ENCODE results near the gene LDHD. TPM values are rescaled to one million over a fixed set of nuclear protein-coding genes. Genes with fewer than 3 reads are reported as not detected.

Gene LDHD
- polyA plus RNA-seq, 4 donors, result 1.0 to 7.5 (median 5.3) TPM

GRCh38 chr16:75114946-75115825, 1.4 kb downstream of the LDHD start:
- no peak for DNase-seq (ENCODE audit: low read depth in 4 of 4, low spot score in 3 of 4)

GRCh38 chr16:75114179-75114945, 2.2 kb downstream of the LDHD start:
- no peak for DNase-seq (ENCODE audit: low read depth in 4 of 4, low spot score in 3 of 4)

GRCh38 chr16:75113541-75114121, 2.9 kb downstream of the LDHD start:
- DNase-seq (ENCODE audit: low read depth in 4 of 4, low spot score in 3 of 4), result no peak

DNA sequence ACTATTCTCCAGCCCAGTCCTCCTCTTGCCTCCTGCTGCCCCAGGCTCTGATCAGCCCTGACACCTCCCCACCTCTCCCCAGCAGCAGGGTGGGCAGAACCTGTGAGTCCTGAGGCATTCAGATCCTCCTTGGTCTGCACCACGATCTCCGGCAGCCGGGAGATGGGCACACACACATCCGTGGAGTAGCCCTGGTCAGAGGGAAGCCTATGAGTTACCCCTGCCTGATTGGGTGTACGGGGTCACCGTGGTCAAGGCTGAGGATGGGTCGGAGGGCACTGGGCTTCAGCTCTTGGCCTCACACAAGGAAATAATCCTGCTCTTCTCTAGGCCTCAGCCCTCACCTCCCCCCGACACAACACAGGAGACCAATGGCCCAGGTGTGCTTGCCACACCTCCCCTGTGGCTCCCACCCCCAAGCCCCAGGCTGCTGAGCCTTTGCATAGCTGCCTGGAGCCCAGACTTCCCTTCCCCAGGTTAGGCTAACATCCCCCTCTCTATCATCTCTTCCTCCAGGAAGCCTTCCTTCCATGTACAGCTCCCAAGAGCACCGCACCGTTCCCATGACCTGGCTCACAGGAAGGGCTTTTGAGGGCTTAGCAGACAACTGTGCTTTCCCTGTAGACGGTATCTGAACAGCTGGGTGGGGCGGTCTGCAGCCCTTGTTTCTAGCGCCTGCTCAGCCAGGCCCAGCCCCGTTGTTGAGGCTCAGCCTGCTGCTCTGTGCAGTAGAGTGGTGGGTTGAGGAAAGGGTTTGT, 3.7 kb downstream of the LDHD start:
- DNase-seq (ENCODE audit: low read depth in 4 of 4, low spot score in 3 of 4), result no peak

DNA sequence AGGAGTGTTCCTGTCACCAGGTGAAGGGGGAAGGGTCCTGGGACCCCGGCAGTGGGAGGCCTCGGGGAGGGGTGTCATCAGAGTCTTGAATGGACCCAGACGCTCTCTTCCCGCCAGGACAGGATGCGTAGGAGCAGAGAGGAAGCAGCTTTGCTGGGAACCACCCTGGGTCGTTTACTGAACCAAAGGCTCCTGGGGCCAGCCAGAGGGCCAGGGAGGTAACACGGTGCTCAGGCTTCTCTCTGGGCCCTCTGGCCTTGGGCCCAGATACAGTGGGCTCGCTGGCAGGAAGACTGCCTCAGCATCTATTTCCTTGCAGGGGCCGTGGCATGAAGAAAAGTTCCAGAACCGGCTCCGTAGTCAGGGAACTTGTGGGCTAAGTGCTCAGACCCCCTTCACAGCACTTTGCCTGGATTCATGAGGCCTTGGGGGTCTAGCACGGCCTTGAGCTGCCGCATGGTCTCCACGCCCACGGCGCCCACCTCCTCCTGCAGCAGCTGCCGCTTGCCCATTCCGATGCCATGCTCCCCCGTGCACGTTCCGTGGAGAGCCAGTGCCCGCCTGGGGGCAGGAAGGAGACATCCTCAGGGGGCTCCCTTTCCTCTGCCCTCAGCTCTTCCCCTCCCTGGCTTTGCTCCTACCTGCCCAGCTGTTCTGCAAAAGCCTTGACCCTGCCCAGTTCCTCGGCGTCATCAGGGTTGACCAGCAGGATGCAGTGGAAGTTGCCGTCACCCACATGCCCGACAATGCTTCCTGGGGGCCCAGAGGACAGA, 4.4 kb downstream of the LDHD start:
- no peak for DNase-seq (ENCODE audit: low read depth in 4 of 4, low spot score in 3 of 4)

- DNase-seq (ENCODE audit: low read depth in 4 of 4, low spot score in 3 of 4), result no peak
Observed at GRCh38 chr16:75111514-75111940, 5.1 kb downstream of the LDHD start.

DNA sequence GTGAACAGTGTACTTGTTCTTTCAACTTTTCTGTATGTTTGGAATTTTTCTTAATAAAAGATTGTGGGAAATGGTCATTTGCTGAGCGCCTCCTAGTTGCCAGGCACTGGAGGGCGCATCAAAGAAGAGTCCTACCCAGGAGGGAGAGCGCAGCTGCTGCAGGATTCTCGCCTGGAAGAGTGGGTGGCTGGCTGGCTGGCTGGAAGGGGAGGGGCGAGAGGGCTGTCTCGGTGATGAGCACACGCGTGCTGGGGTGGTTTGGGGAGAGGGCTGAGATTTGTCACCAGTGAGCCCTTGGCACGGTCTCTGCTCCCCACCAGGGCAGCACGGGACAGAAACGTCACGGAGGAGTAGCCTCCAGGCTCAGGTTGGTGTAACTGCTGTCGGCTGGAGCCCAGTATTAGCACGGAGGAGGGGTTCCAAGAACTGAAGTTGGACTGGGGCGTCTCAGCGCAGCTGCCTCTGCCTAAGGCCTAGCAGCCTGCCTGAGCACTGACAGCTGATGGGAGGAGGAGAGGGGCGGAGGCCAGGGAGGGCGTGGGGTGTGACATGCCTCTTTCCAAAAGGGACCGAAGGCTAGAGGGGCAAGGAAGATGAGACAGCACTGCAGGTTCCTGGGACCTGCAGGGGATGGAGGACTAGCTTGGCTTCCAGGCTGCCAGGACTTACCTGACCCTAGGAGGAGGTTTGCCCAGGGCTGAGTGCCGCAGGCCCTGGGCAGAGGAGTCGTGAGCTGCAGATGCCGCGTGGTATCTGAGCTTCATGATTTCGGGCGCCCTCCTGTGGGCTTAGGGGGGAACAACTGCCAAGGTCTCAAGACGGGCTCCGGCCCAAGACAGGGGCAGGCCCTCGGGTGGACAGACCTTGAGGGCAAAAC, 5.7 kb downstream of the LDHD start:
- DNase-seq (ENCODE audit: low read depth in 4 of 4, low spot score in 3 of 4), result peak in 3 of 4 donors; percentile 71 to 80 (median 76)

GRCh38 chr16:75109732-75110243, 6.8 kb downstream of the LDHD start:
- no peak for DNase-seq (ENCODE audit: low read depth in 4 of 4, low spot score in 3 of 4)

- peak; percentile 60 to 76 (median 63) for DNase-seq (ENCODE audit: low read depth in 4 of 4, low spot score in 3 of 4)
Observed at GRCh38 chr16:75108792-75109731, 7.5 kb downstream of the LDHD start.

GRCh38 chr16:75107505-75107904, 9.1 kb downstream of the LDHD start:
- no peak for DNase-seq (ENCODE audit: low read depth in 4 of 4, low spot score in 3 of 4)

DNA sequence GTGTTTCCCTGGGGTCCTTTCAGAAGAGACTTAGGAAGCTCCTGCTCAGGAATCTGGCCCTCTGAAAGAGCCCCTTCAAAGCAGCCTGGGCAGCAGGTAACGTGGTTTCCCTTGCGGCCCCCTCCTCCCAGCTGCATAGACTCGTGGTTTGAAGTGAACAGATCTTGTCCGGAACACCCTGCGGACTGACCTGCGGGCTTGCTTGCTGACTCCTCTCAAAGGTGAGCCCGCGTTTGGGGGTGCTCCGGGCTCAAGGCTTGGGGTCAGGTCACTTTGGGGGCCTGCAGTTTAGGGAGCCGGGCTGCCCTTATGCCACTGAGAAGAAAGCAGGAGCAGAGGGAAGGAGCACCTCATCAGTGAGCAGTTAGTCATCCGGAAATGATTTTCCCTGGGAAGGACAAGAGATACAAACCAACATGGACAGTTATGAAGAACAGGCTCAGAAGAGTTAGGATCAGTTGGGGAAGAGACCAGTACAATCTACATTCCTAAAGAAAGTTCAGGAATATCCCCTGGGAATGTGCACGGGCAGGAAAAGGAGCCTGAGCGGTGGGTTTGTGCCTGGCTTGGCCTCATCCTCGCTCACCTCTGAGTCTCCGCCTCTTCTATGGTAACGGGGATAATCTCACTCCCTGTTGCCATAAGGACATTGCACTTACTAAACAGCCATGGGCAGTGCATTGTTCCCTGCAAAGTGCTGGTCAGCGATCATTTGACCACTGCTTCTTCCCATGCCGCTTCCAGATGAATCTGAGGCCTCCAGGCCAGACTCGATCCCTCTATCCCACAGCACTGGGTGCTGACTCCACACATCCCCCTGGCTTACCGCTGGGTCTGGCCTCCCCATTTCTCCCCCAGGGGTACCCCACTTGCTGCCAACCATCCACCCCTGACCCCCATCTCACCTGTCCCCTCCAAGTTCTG, 10.0 kb downstream of the LDHD start:
- no peak for DNase-seq (ENCODE audit: low read depth in 4 of 4, low spot score in 3 of 4)

DNA sequence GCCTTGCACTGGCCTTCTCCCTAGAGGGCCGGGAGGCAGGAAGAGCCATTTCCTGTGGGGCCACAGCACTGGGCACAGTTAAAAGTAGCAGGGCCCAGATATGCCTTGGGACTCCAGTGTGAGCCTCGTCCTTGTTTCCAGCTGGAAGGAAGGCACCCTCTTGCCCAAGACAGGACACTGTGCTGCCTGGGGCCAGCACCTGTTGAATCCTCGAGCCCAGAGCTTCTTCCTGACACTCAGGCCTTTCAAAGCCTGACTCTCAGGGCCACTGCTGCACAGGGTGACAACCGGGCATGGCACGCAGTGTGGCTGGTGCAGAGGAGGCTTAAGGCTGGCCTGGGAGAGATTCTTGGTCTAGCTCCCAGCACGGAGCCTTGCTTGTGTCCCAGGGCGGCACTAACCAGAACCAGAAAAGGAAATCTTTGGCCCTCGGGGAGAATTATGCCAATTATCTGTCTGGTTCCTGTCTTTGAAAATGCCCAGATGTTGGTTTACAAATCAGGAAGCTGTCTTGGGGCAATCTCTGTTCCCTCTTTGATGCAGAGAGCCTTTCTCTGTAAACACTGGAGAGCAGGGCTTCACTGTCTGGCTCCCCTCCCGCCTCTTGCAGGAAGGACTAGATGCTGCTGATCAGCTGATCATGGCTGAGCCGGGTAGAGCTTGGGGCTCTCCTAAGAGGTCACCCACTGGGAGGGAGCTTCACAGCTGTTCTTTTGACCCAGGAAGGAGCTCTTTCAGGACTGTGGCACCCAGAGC, 11.1 kb downstream of the LDHD start:
- no peak for DNase-seq (ENCODE audit: low read depth in 4 of 4, low spot score in 3 of 4)

DNA sequence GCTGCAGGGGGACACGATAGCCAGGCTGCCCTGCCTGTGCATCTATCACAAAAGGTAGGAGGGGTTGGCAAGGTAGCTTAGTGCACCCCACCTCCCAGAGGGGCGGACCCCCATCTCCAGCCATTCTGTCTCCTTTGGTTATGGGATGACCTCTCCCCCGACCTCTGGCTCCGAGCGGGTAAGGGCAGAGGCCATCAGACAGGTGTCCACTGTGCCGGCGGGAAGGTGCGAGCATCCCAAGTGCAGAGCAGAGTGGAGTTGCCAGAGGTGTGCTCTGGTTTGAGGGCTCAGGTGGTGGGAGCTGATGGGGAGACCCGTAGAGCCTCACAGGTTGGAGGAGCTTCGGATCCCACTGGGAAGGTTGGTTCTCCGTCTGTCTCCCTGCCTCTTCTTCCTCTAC, 11.7 kb downstream of the LDHD start:
- no peak for DNase-seq (ENCODE audit: low read depth in 4 of 4, low spot score in 3 of 4)

GRCh38 chr16:75103994-75104393, 12.6 kb downstream of the LDHD start:
- DNase-seq (ENCODE audit: low read depth in 4 of 4, low spot score in 3 of 4), result no peak

- no peak for DNase-seq (ENCODE audit: low read depth in 4 of 4, low spot score in 3 of 4)
Observed at GRCh38 chr16:75102595-75102994, 14.0 kb downstream of the LDHD start.

DNA sequence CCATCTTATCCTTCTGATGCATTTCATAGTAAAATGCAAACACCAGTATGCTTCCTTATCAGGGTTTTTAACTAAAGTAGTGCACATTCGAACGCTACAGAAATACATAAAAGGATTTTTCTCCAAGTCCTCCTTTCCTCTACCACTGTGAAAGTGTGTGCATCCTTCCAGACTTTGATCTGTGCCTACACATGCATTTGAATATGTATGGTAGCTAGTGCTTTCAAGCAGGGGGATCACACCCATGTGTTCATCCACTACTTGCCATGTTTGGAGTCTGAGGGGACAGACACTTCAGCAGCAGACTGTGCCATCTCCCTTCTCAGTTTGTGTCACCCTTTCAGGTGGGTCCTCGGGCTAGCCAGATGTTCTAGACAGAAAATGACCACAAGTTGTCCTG, 14.9 kb downstream of the LDHD start:
- DNase-seq (ENCODE audit: low read depth in 4 of 4, low spot score in 3 of 4), result no peak

Measured in left renal pelvis (tissue), 4 donors.